CD4-positive, CD25-positive, alpha-beta regulatory T cell (primary cell): ENCODE measurements around the gene RANBP3. TPM values are rescaled to one million over a fixed set of nuclear protein-coding genes. Genes with fewer than 3 reads are reported as not detected.

Experiments
- ATAC-seq, 2 donors: fragments of 150-1000 bp; cut with Tn5 transposase; one replicate each; pipeline ENCODE4 v1.10.0; 2021; ENCODE audit warnings: low read depth in 2 of 2, moderate number of reproducible peaks in 2 of 2, moderate library complexity in 1 of 2
- DNase-seq, 3 donors: peaks; one replicate each; pipeline versions ENCODE4 v3.0.0 to v3.0.0-alpha.2; 2012 to 2022; ENCODE audit warnings: mixed read lengths in 1 of 3
- H3K27ac ChIP-seq: one replicate; pipeline ENCODE4 v1.7.0; 2013; ENCODE audit warnings: mild to moderate bottlenecking, low read length; ENCODE audit not compliant: insufficient read depth, poor library complexity, severe bottlenecking
- H3K27me3 ChIP-seq: one replicate; pipeline ENCODE4 v1.7.0; 2013; ENCODE audit warnings: low read length; ENCODE audit not compliant: control insufficient read depth, insufficient read depth
- H3K36me3 ChIP-seq: one replicate; pipeline ENCODE4 v1.7.0; 2013; ENCODE audit warnings: mild to moderate bottlenecking, low read length, moderate library complexity; ENCODE audit not compliant: control insufficient read depth, insufficient read depth
- H3K4me1 ChIP-seq: 2 replicates; pipeline ENCODE4 v1.7.0; 2013; ENCODE audit warnings: mild to moderate bottlenecking, low read length; ENCODE audit not compliant: insufficient read depth, control insufficient read depth, poor library complexity, severe bottlenecking
- H3K4me3 ChIP-seq: one replicate; pipeline ENCODE4 v1.7.0; 2013; ENCODE audit warnings: low read depth, mild to moderate bottlenecking, low read length, moderate library complexity
- H3K9me3 ChIP-seq, 2 experiments: 1 replicate in 1 of 2; 2 replicates in 1 of 2; pipeline ENCODE4 v1.7.0; 2013; ENCODE audit warnings: low read length in 2 of 2, mild to moderate bottlenecking in 1 of 2, moderate library complexity in 1 of 2; ENCODE audit not compliant: control insufficient read depth in 2 of 2
- H3K27ac Mint-ChIP-seq, 3 donors: one replicate each; pipeline ENCODE4 v1.8.0; 2020 to 2022; ENCODE audit warnings: mild to moderate bottlenecking in 3 of 3, mixed read lengths in 3 of 3, moderate library complexity in 2 of 3
- H3K27me3 Mint-ChIP-seq: one replicate; pipeline ENCODE4 v1.8.0; 2022; ENCODE audit warnings: mild to moderate bottlenecking, mixed read lengths
- H3K36me3 Mint-ChIP-seq: one replicate; pipeline ENCODE4 v1.8.0; 2020; ENCODE audit warnings: mixed read lengths
- H3K4me1 Mint-ChIP-seq, 4 donors: one replicate each; pipeline ENCODE4 v1.8.0; 2020 to 2022; ENCODE audit warnings: mixed read lengths in 4 of 4, mild to moderate bottlenecking in 1 of 4
- H3K4me3 Mint-ChIP-seq, 4 donors: one replicate each; pipeline ENCODE4 v1.8.0; 2020 to 2022; ENCODE audit warnings: mild to moderate bottlenecking in 4 of 4, mixed read lengths in 4 of 4, moderate library complexity in 3 of 4
- H3K9me3 Mint-ChIP-seq, 7 donors: one replicate each; pipeline ENCODE4 v1.8.0; 2020 to 2022; ENCODE audit warnings: mixed read lengths in 7 of 7, mild to moderate bottlenecking in 3 of 7, moderate library complexity in 2 of 7
- polyA plus RNA-seq, 4 donors: library from polyadenylated mRNA; unstranded; fragments of 300-500 nt; fragmentation: Illumina TruSeq; gene quantifications; one replicate each; pipeline ENCODE4 v1.2.3, GENCODE V29; 2021
- total RNA-seq: library from RNA; stranded (reverse); gene quantifications from one replicate; pipeline ENCODE4 v1.2.3, GENCODE V29; 2022

RANBP3 gene
- total and polyA plus RNA-seq, 5 donors from 2014 or later: 8.0 to 106 (median 11.1) TPM

DNA sequence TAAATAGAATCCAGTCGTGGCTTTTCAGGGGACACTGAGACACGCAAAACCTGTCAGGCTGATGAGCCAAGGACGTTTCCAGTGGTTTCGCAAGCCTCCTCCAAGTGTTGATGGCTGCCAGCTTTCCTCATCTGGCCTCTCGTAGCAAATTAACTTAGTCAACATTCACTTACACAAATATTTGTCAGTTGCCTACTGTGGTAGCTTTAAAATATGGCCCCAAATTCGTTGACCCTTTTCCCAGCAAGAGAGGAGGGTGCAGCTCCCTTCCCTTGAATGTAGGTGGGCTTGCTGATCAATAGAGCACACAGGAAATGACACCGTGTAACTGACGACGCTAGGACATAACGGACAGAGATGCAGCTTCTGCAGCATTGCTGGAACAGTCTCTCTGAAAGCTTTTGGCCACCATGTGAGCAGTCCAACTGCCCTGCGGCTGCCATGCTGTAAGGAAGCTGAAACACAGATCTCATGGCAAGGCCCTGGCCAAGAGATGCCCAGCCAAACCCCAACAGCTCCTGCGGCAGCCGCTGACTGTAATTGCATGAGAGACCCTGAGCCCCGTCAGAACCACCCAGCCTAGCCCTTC is 5.5 kb upstream of the RANBP3 start:
- H3K4me1 Mint-ChIP-seq: peaks cover 0 to 60% (median 36%) of the 10 kb centered on the region in 4 donors
- peaks cover 0 to 1% (median 0%) of the 10 kb centered on the region in 7 donors for H3K9me3 Mint-ChIP-seq
- H3K36me3 Mint-ChIP-seq: no peaks in the 10 kb centered on the region
- no peaks in the 10 kb centered on the region for H3K27me3 Mint-ChIP-seq
- DNase-seq: peak in 1 of 3 donors; percentile 39
- Histone ChIP-seq H3K36me3 (no peaks in the 10 kb centered on the region), H3K4me1 (peaks cover 42% of the 10 kb centered on the region), H3K9me3 (no peaks in the 10 kb centered on the region), H3K4me3 (peak overlapping the region; percentile 65), H3K27me3 (no peaks in the 10 kb centered on the region), H3K27ac (peak overlapping the region; percentile 69)
- no peak for ATAC-seq
- peak overlapping the region; percentile 24 to 74 (median 52) for H3K4me3 Mint-ChIP-seq
- H3K27ac Mint-ChIP-seq: peak overlapping the region; percentile 84 to 98 (median 90)

GRCh38 chr19:5978606-5979552 is 939 bp upstream of the RANBP3 start:
- Mint-ChIP-seq H3K9me3 (peaks cover 0 to 3% (median 0%) of the 10 kb centered on the region in 7 donors), H3K4me1 (peaks cover 12 to 73% (median 51%) of the 10 kb centered on the region in 4 donors), H3K4me3 (peak overlapping the region; percentile 94 to 97 (median 96)), H3K27me3 (no peaks in the 10 kb centered on the region), H3K36me3 (peaks cover 13% of the 10 kb centered on the region), H3K27ac (peak overlapping the region; percentile 92 to 97 (median 95))
- Histone ChIP-seq H3K9me3 (no peaks in the 10 kb centered on the region), H3K27me3 (no peaks in the 10 kb centered on the region), H3K27ac (peak overlapping the region; percentile 88), H3K36me3 (peaks cover 6% of the 10 kb centered on the region), H3K4me3 (peak overlapping the region; percentile 67), H3K4me1 (peaks cover 65% of the 10 kb centered on the region)
- ATAC-seq (no peak), DNase-seq (no peak)

GRCh38 chr19:5977222-5977784 is 637 bp downstream of the RANBP3 start:
- Histone ChIP-seq H3K9me3 (no peaks in the 10 kb centered on the region), H3K27me3 (no peaks in the 10 kb centered on the region), H3K27ac (peak overlapping the region; percentile 88), H3K4me3 (peak overlapping the region; percentile 94), H3K36me3 (peaks cover 18% of the 10 kb centered on the region), H3K4me1 (peaks cover 67% of the 10 kb centered on the region)
- peaks cover 14% of the 10 kb centered on the region for H3K36me3 Mint-ChIP-seq
- no peak for DNase-seq
- H3K4me1 Mint-ChIP-seq: peaks cover 12 to 72% (median 52%) of the 10 kb centered on the region in 4 donors
- no peak for ATAC-seq
- peaks cover 0 to 3% (median 0%) of the 10 kb centered on the region in 7 donors for H3K9me3 Mint-ChIP-seq
- peak overlapping the region; percentile 94 to 97 (median 96) for H3K4me3 Mint-ChIP-seq
- no peaks in the 10 kb centered on the region for H3K27me3 Mint-ChIP-seq
- H3K27ac Mint-ChIP-seq: peak overlapping the region; percentile 94 to 96 (median 95)

GRCh38 chr19:5976768-5977167 is 1.2 kb downstream of the RANBP3 start:
- Mint-ChIP-seq H3K27ac (peak overlapping the region; percentile 94 to 96 (median 95)), H3K4me1 (peaks cover 12 to 75% (median 54%) of the 10 kb centered on the region in 4 donors), H3K4me3 (peak overlapping the region; percentile 94 to 97 (median 96)), H3K27me3 (no peaks in the 10 kb centered on the region), H3K9me3 (peaks cover 0 to 3% (median 0%) of the 10 kb centered on the region in 7 donors), H3K36me3 (peaks cover 16% of the 10 kb centered on the region)
- ATAC-seq: no peak
- H3K27me3 ChIP-seq: no peaks in the 10 kb centered on the region
- H3K9me3 ChIP-seq: no peaks in the 10 kb centered on the region
- peak overlapping the region; percentile 94 for H3K4me3 ChIP-seq
- peaks cover 24% of the 10 kb centered on the region for H3K36me3 ChIP-seq
- H3K27ac ChIP-seq: peak overlapping the region; percentile 88
- H3K4me1 ChIP-seq: peaks cover 71% of the 10 kb centered on the region
- no peak for DNase-seq

- H3K27ac ChIP-seq: peak overlapping the region; percentile 88
- H3K36me3 Mint-ChIP-seq: peaks cover 16% of the 10 kb centered on the region
These were observed 2.6 kb downstream of the RANBP3 start for GRCh38 chr19:5975388-5975728.

DNA sequence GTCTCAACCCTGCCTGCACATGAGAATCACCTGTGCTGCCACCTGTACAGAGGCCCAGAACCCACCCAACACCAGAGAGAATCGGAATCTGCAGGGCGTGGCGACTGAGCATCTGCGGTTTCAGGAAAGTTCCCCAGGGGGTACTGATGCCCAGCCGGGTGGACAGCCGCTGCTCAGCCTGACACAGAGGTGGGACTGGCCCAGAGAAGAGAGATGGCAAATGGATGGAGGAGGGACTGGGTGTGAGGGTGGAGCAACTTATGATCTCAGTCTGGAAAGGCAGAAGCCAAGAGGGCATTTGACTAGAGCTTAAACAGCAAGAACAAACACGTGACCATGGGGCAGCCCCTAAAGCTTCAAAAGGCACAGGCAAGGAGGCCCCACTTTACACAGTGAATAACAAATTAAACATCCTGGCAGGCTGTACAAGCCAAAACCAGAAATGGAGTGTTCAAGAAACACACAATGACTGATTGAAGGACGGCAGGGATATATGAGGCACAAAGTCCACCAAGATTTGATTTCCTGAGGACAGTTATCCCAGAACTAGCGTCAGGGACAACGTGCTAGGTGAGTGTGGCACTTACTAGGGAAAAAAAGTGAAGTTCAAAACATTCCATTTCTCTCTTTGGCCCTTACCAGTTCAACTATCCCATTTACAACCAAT is 3.1 kb downstream of the RANBP3 start:
- Histone ChIP-seq H3K27ac (peak overlapping the region; percentile 88), H3K36me3 (peaks cover 26% of the 10 kb centered on the region), H3K9me3 (no peaks in the 10 kb centered on the region), H3K4me3 (peak overlapping the region; percentile 78), H3K27me3 (no peaks in the 10 kb centered on the region), H3K4me1 (peaks cover 75% of the 10 kb centered on the region)
- DNase-seq (peak; percentile 56 to 86 (median 69)), ATAC-seq (peak; percentile 39 to 45)
- Mint-ChIP-seq H3K27ac (peak overlapping the region; percentile 82 to 95 (median 89)), H3K36me3 (peaks cover 16% of the 10 kb centered on the region), H3K4me3 (peak overlapping the region; percentile 94 to 97 (median 96)), H3K9me3 (peaks cover 0 to 3% (median 0%) of the 10 kb centered on the region in 7 donors), H3K4me1 (peaks cover 12 to 85% (median 64%) of the 10 kb centered on the region in 4 donors), H3K27me3 (no peaks in the 10 kb centered on the region)

More at GRCh38 chr19:5975388-5975728, 2.6 kb downstream of the RANBP3 start:
- H3K27me3 Mint-ChIP-seq: no peaks in the 10 kb centered on the region
- DNase-seq (no peak), ATAC-seq (no peak)
- peaks cover 74% of the 10 kb centered on the region for H3K4me1 ChIP-seq
- peak overlapping the region; percentile 94 to 97 (median 96) for H3K4me3 Mint-ChIP-seq
- H3K36me3 ChIP-seq: peaks cover 26% of the 10 kb centered on the region
- peak overlapping the region; percentile 82 to 95 (median 89) for H3K27ac Mint-ChIP-seq
- H3K4me1 Mint-ChIP-seq: peaks cover 12 to 85% (median 62%) of the 10 kb centered on the region in 4 donors
- no peaks in the 10 kb centered on the region for H3K9me3 ChIP-seq
- H3K4me3 ChIP-seq: peak overlapping the region; percentile 78
- no peaks in the 10 kb centered on the region for H3K27me3 ChIP-seq
- peaks cover 0 to 3% (median 0%) of the 10 kb centered on the region in 7 donors for H3K9me3 Mint-ChIP-seq
